22Rv1 (cell line): ENCODE data around the gene PTHLH.

Source experiments
- H3K27ac ChIP-seq: fragments of 450-650 bp; 2 replicates; pipeline ENCODE4 v1.5.1; 2017
- ZFX ChIP-seq: fragments of 450-650 bp; IDR thresholded peaks from 2 replicates; pipeline ENCODE4 v1.6.1; 2017; ENCODE audit warnings: antibody characterized with exemption, borderline replicate concordance
- TF ChIP-seq, protein P1 (sequence below): fragments of 450-650 bp; IDR thresholded peaks from 2 replicates; pipeline ENCODE4 v1.5.1; 2017; ENCODE audit warnings: mild to moderate bottlenecking

The PTHLH gene

GRCh38 chr12:27911397-27911796, 61.1 kb downstream of the PTHLH start:
- H3K27ac ChIP-seq, result no peak overlapping the region
- TF ChIP-seq, protein P1, sequence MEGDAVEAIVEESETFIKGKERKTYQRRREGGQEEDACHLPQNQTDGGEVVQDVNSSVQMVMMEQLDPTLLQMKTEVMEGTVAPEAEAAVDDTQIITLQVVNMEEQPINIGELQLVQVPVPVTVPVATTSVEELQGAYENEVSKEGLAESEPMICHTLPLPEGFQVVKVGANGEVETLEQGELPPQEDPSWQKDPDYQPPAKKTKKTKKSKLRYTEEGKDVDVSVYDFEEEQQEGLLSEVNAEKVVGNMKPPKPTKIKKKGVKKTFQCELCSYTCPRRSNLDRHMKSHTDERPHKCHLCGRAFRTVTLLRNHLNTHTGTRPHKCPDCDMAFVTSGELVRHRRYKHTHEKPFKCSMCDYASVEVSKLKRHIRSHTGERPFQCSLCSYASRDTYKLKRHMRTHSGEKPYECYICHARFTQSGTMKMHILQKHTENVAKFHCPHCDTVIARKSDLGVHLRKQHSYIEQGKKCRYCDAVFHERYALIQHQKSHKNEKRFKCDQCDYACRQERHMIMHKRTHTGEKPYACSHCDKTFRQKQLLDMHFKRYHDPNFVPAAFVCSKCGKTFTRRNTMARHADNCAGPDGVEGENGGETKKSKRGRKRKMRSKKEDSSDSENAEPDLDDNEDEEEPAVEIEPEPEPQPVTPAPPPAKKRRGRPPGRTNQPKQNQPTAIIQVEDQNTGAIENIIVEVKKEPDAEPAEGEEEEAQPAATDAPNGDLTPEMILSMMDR, result no peak
- no peak for TF ChIP-seq ZFX
